Endodermal cell (in vitro differentiated cells): ENCODE results near the gene COL4A2. TPM values are rescaled to one million over a fixed set of nuclear protein-coding genes. Genes with fewer than 3 reads are reported as not detected.

Experiments
- DNase-seq: peaks from one replicate; pipeline ENCODE4 v3.0.0-alpha.2; 2017
- H3K27ac ChIP-seq: 2 replicates; pipeline ENCODE4 v1.5.1; 2013; ENCODE audit warnings: mild to moderate bottlenecking, low read depth, low read length, moderate library complexity
- H3K27me3 ChIP-seq: 2 replicates; pipeline ENCODE4 v1.6.1; 2013; ENCODE audit warnings: mild to moderate bottlenecking, low read length, moderate library complexity; ENCODE audit not compliant: insufficient read depth, control insufficient read depth, poor library complexity, severe bottlenecking
- H3K36me3 ChIP-seq: 2 replicates; pipeline ENCODE4 v1.7.0; 2013; ENCODE audit warnings: mild to moderate bottlenecking, low read length, moderate library complexity; ENCODE audit not compliant: control insufficient read depth, insufficient read depth
- H3K4me1 ChIP-seq: one replicate; pipeline ENCODE4 v1.7.0; 2013; ENCODE audit warnings: low read length; ENCODE audit not compliant: control insufficient read depth, insufficient read depth
- H3K4me3 ChIP-seq: 2 replicates; pipeline ENCODE4 v1.5.1; 2013; ENCODE audit warnings: mild to moderate bottlenecking, low read length, moderate library complexity
- H3K9ac ChIP-seq: 2 replicates; pipeline ENCODE4 v1.6.1; 2013; ENCODE audit warnings: mild to moderate bottlenecking, low read length, moderate library complexity; ENCODE audit not compliant: poor library complexity, severe bottlenecking; ENCODE audit errors: extremely low read depth
- H3K9me3 ChIP-seq: 2 replicates; pipeline ENCODE4 v1.6.1; 2013; ENCODE audit warnings: mild to moderate bottlenecking, low read length, moderate library complexity; ENCODE audit not compliant: control insufficient read depth
- H3K27ac Mint-ChIP-seq: 2 replicates; pipeline ENCODE4 v1.8.0; 2020; ENCODE audit warnings: mixed read lengths
- H3K27me3 Mint-ChIP-seq: 2 replicates; pipeline ENCODE4 v1.8.0; 2021; ENCODE audit warnings: mild to moderate bottlenecking, mixed read lengths; ENCODE audit not compliant: insufficient read depth
- H3K36me3 Mint-ChIP-seq: 2 replicates; pipeline ENCODE4 v1.8.0; 2020; ENCODE audit warnings: low read depth, mixed read lengths
- H3K4me1 Mint-ChIP-seq: 2 replicates; pipeline ENCODE4 v1.8.0; 2020; ENCODE audit warnings: mixed read lengths
- H3K4me3 Mint-ChIP-seq: 2 replicates; pipeline ENCODE4 v1.8.0; 2020; ENCODE audit warnings: mild to moderate bottlenecking, moderate library complexity, mixed read lengths
- H3K9me3 Mint-ChIP-seq: 2 replicates; pipeline ENCODE4 v1.8.0; 2020; ENCODE audit warnings: mild to moderate bottlenecking, mixed read lengths
- CTCF ChIP-seq: fragments of 200-600 bp; sonication (generic); conservative IDR thresholded peaks from 2 replicates; pipeline ENCODE4 v1.5.0; 2021; ENCODE audit warnings: antibody characterized with exemption, mild to moderate bottlenecking
- WGBS, 2 experiments: methylation state at CpG; one replicate each; pipeline versions ENCODE4 v1.1.5 to v1.1.7; 2013; ENCODE audit warnings: missing lambda C conversion rate in 2 of 2, mixed read lengths in 1 of 2; ENCODE audit not compliant: insufficient coverage in 1 of 2, insufficient read length in 1 of 2; 5-methylcytosine and 5-hydroxymethylcytosine counted together
- total RNA-seq, 2 donors: library from RNA; stranded (reverse); fragmentation: NEBNext Ultra II Directional in 1 of 2; extraction: Animal tissue kit (Norgen Biotek cat#: 25700) in 1 of 2; gene quantifications; 2 replicates in 1 of 2; 3 replicates in 1 of 2; pipeline ENCODE4 v1.2.1, GENCODE V29; 2021

The COL4A2 gene
- total RNA-seq, 2 donors from 2014 or later = 388 to 398 TPM

DNA sequence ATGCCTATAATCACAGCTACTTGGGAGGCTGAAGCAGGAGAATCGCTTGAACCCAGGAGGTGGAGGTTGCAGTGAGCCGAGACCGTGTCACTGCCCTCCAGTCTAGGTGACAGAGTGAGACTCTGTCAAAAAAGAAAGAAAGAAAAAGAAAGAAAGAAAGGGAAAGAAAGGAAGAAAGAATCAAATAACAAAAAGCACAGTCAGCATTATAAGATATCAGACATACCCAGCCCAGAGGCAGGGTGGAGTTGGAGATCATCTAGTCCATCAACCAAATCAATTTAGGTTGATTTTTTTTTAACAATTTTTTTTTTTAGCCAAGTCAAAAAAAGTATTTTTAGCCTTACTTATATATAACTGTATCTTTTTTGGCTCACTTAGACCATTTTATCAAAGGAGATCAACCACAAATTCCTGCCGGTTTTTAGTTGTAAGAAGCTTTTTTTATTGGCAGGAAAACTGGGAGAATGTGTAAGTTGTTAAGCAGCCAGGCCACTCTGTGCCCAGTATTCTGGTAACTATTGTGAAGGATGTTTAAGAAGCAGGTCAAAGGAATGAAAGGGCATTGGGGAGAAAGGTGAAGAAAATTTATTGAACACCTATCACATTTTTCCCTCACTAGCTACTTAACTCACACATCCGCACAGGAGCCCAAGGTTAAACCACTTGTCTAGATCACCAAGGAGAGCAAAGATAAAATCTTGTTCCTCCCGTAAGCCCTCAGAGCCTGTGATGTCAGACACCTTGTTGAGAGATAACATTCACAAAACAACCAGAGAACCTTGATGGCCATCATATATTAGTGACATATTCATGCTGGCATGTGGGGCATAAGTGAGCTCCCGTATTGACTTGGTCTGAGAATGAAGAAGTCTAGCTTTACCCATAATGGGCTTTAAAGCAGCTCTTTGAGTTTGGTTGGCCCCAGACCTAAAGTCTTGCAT is 91.8 kb downstream of the COL4A2 start:
- DNase-seq = no peak
- no peaks in the 10 kb centered on the region for H3K27me3 Mint-ChIP-seq
- Histone ChIP-seq H3K9ac (no peak overlapping the region), H3K9me3 (no peaks in the 10 kb centered on the region), H3K4me1 (peaks cover 8% of the 10 kb centered on the region), H3K36me3 (peaks cover 56% of the 10 kb centered on the region), H3K27ac (no peak overlapping the region), H3K4me3 (no peak overlapping the region), H3K27me3 (no peaks in the 10 kb centered on the region)
- WGBS, 2 experiments = 92 to 93% methylated on average over 5 to 7 of the region's 7 CpGs
- H3K9me3 Mint-ChIP-seq = no peaks in the 10 kb centered on the region
- no peak for TF ChIP-seq CTCF
- H3K36me3 Mint-ChIP-seq = peaks cover 51% of the 10 kb centered on the region
- peaks cover 27% of the 10 kb centered on the region for H3K4me1 Mint-ChIP-seq
- H3K4me3 Mint-ChIP-seq = no peak overlapping the region
- no peak overlapping the region for H3K27ac Mint-ChIP-seq

GRCh38 chr13:110399801-110400200 is 92.7 kb downstream of the COL4A2 start:
- H3K36me3 ChIP-seq = peaks cover 51% of the 10 kb centered on the region
- H3K27ac ChIP-seq = no peak overlapping the region
- no peaks in the 10 kb centered on the region for H3K27me3 ChIP-seq
- DNase-seq = no peak
- no peak overlapping the region for H3K4me3 Mint-ChIP-seq
- H3K36me3 Mint-ChIP-seq = peaks cover 48% of the 10 kb centered on the region
- H3K9ac ChIP-seq = no peak overlapping the region
- no peaks in the 10 kb centered on the region for H3K27me3 Mint-ChIP-seq
- H3K9me3 Mint-ChIP-seq = no peaks in the 10 kb centered on the region
- H3K9me3 ChIP-seq = no peaks in the 10 kb centered on the region
- H3K4me3 ChIP-seq = no peak overlapping the region
- H3K4me1 Mint-ChIP-seq = peaks cover 27% of the 10 kb centered on the region
- H3K4me1 ChIP-seq = peaks cover 8% of the 10 kb centered on the region
- no peak overlapping the region for H3K27ac Mint-ChIP-seq
- TF ChIP-seq CTCF = no peak
- WGBS, 2 experiments = 100% methylated on average over 2 of the region's 2 CpGs

GRCh38 chr13:110400786-110401533 is 93.9 kb downstream of the COL4A2 start:
- peaks cover 51% of the 10 kb centered on the region for H3K36me3 ChIP-seq
- no peak overlapping the region for H3K27ac ChIP-seq
- Mint-ChIP-seq H3K4me3 (no peak overlapping the region), H3K27me3 (no peaks in the 10 kb centered on the region), H3K27ac (no peak overlapping the region), H3K4me1 (peaks cover 27% of the 10 kb centered on the region), H3K9me3 (no peaks in the 10 kb centered on the region), H3K36me3 (peaks cover 50% of the 10 kb centered on the region)
- no peak for TF ChIP-seq CTCF
- DNase-seq = no peak
- H3K4me3 ChIP-seq = no peak overlapping the region
- no peaks in the 10 kb centered on the region for H3K9me3 ChIP-seq
- H3K9ac ChIP-seq = no peak overlapping the region
- H3K4me1 ChIP-seq = peaks cover 8% of the 10 kb centered on the region
- WGBS, 2 experiments = 96 to 100% methylated on average over 2 to 3 of the region's 3 CpGs
- no peaks in the 10 kb centered on the region for H3K27me3 ChIP-seq
